ENCODE measurements around the gene GADD45G.

Gene GADD45G

GRCh38 chr9:89647366-89648128, 42.7 kb downstream of the GADD45G start:
- TF ChIP-seq CTCF (IDR thresholded peaks at IDR 0.05) (no peak), ZFX (IDR thresholded peaks at IDR 0.05; ENCODE audit: borderline replicate concordance) (no peak)

GRCh38 chr9:89648247-89649000, 43.6 kb downstream of the GADD45G start:
- H3K27ac ChIP-seq: no peak overlapping the region
- TF ChIP-seq CTCF (IDR thresholded peaks at IDR 0.05) (no peak), ZFX (IDR thresholded peaks at IDR 0.05; ENCODE audit: borderline replicate concordance) (no peak)

More at GRCh38 chr9:89647366-89648128, 42.7 kb downstream of the GADD45G start:
- H3K27ac ChIP-seq: no peak overlapping the region

GRCh38 chr9:89649039-89649691, 44.4 kb downstream of the GADD45G start:
- no peak overlapping the region for H3K27ac ChIP-seq
- TF ChIP-seq ZFX (IDR thresholded peaks at IDR 0.05; ENCODE audit: borderline replicate concordance): no peak
- TF ChIP-seq CTCF (IDR thresholded peaks at IDR 0.05): no peak

- no peak for TF ChIP-seq CTCF (IDR thresholded peaks at IDR 0.05)
- no peak for TF ChIP-seq ZFX (IDR thresholded peaks at IDR 0.05; ENCODE audit: borderline replicate concordance)
- no peak overlapping the region for H3K27ac ChIP-seq
These were observed 49.3 kb downstream of the GADD45G start for GRCh38 chr9:89654025-89654662.

GRCh38 chr9:89655056-89655989, 50.5 kb downstream of the GADD45G start:
- H3K27ac ChIP-seq: no peak overlapping the region
- TF ChIP-seq ZFX (IDR thresholded peaks at IDR 0.05; ENCODE audit: borderline replicate concordance) (no peak), CTCF (IDR thresholded peaks at IDR 0.05) (no peak)
